WTC11 (cell line): ENCODE results near the gene ZC3H8. TPM values are rescaled to one million over a fixed set of nuclear protein-coding genes. Genes with fewer than 3 reads are reported as not detected.
"Not testable (repeated sequence)": the region's sequence is repeated elsewhere in the genome, so short reads cannot be mapped to it uniquely, and the experiment has no call there.

Source experiments
- ATAC-seq: fragments of 200-7000 bp; cut with Tn5 transposase; 2 replicates; pipeline ENCODE4 v1.10.0; 2021; ENCODE audit warnings: mild to moderate bottlenecking, moderate library complexity
- CTCF ChIA-PET: fragments of 300-600 bp; sonication (Branson Sonifier 250); formaldehyde crosslinking; loops from one replicate; lab custom pipeline; 2021; ENCODE audit warnings: antibody characterized with exemption; lab: Charles Lee
- POLR2A ChIA-PET: fragments of 350-600 bp; sonication (Branson Sonifier 250); formaldehyde crosslinking; loops from one replicate; lab custom pipeline; 2021; ENCODE audit warnings: antibody characterized with exemption; lab: Charles Lee
- DNase-seq: peaks from one replicate; pipeline ENCODE4 v3.0.0; 2021; ENCODE audit warnings: low spot score
- H3K27ac Mint-ChIP-seq: 2 replicates; pipeline ENCODE4 v1.8.0; 2021; ENCODE audit warnings: mixed read lengths
- H3K27me3 Mint-ChIP-seq: 2 replicates; pipeline ENCODE4 v1.8.0; 2021; ENCODE audit warnings: low read depth, mild to moderate bottlenecking, moderate library complexity, mixed read lengths
- H3K36me3 Mint-ChIP-seq: 2 replicates; pipeline ENCODE4 v1.8.0; 2021; ENCODE audit warnings: mixed read lengths
- H3K4me1 Mint-ChIP-seq: 2 replicates; pipeline ENCODE4 v1.8.0; 2022; ENCODE audit warnings: mixed read lengths
- H3K4me3 Mint-ChIP-seq: 2 replicates; pipeline ENCODE4 v1.8.0; 2021; ENCODE audit warnings: mild to moderate bottlenecking, moderate library complexity, mixed read lengths
- H3K9me3 Mint-ChIP-seq: 2 replicates; pipeline ENCODE4 v1.8.0; 2021; ENCODE audit warnings: mixed read lengths
- CBFB ChIP-seq: sonication (generic); formaldehyde crosslinking; IDR thresholded peaks from 2 replicates; pipeline ENCODE4 v1.8.1; 2022; ENCODE audit warnings: mild to moderate bottlenecking, low read depth, missing genetic modification reagents
- CREM ChIP-seq: sonication (generic); formaldehyde crosslinking; IDR thresholded peaks from 2 replicates; pipeline ENCODE4 v1.8.1; 2022; ENCODE audit warnings: mild to moderate bottlenecking, missing genetic modification reagents, moderate library complexity
- ELF4 ChIP-seq: sonication (generic); formaldehyde crosslinking; IDR thresholded peaks from 2 replicates; pipeline ENCODE4 v1.8.1; 2022; ENCODE audit warnings: low read depth, mild to moderate bottlenecking, moderate library complexity, missing genetic modification reagents
- FOXJ3 ChIP-seq: sonication (generic); formaldehyde crosslinking; IDR thresholded peaks from 2 replicates; pipeline ENCODE4 v1.9.0; 2021; ENCODE audit warnings: missing genetic modification reagents, mild to moderate bottlenecking, borderline replicate concordance
- FOXK1 ChIP-seq: sonication (generic); formaldehyde crosslinking; IDR thresholded peaks from 2 replicates; pipeline ENCODE4 v1.8.0; 2022; ENCODE audit warnings: mild to moderate bottlenecking, moderate library complexity, missing genetic modification reagents
- FOXP1 ChIP-seq: sonication (generic); formaldehyde crosslinking; IDR thresholded peaks from 2 replicates; pipeline ENCODE4 v1.8.0; 2022; ENCODE audit warnings: missing genetic modification reagents, mild to moderate bottlenecking, moderate library complexity, borderline replicate concordance
- GABPB1 ChIP-seq: sonication (generic); formaldehyde crosslinking; IDR thresholded peaks from 2 replicates; pipeline ENCODE4 v1.8.1; 2023; ENCODE audit warnings: mild to moderate bottlenecking, missing genetic modification reagents
- JUN ChIP-seq: sonication (generic); formaldehyde crosslinking; IDR thresholded peaks from 2 replicates; pipeline ENCODE4 v1.8.0; 2023; ENCODE audit warnings: mild to moderate bottlenecking, missing genetic modification reagents
- TEAD4 ChIP-seq: sonication (generic); formaldehyde crosslinking; IDR thresholded peaks from 2 replicates; pipeline ENCODE4 v1.8.0; 2022; ENCODE audit warnings: mild to moderate bottlenecking, missing genetic modification reagents
- TP53 ChIP-seq: sonication (generic); formaldehyde crosslinking; IDR thresholded peaks from 2 replicates; pipeline ENCODE4 v1.8.1; 2023; ENCODE audit warnings: mild to moderate bottlenecking, missing genetic modification reagents
- ZBTB21 ChIP-seq: sonication (generic); formaldehyde crosslinking; IDR thresholded peaks from 2 replicates; pipeline ENCODE4 v1.8.1; 2023; ENCODE audit warnings: mild to moderate bottlenecking, missing genetic modification reagents, borderline replicate concordance
- ZNF121 ChIP-seq: sonication (generic); formaldehyde crosslinking; IDR thresholded peaks from 2 replicates; pipeline ENCODE4 v1.8.0; 2023; ENCODE audit warnings: missing genetic modification reagents
- ZNF219 ChIP-seq: sonication (generic); formaldehyde crosslinking; IDR thresholded peaks from 2 replicates; pipeline ENCODE4 v1.8.0; 2023; ENCODE audit warnings: missing genetic modification reagents, mild to moderate bottlenecking, borderline replicate concordance
- ZNF232 ChIP-seq: sonication (generic); formaldehyde crosslinking; IDR thresholded peaks from 2 replicates; pipeline ENCODE4 v1.8.0; 2022; ENCODE audit warnings: mild to moderate bottlenecking, missing genetic modification reagents
- ZNF263 ChIP-seq: sonication (generic); formaldehyde crosslinking; IDR thresholded peaks from 2 replicates; pipeline ENCODE4 v1.8.1; 2022; ENCODE audit warnings: low read depth, mild to moderate bottlenecking, moderate library complexity, missing genetic modification reagents
- total RNA-seq: library from RNA; stranded (reverse); gene quantifications from 3 replicates; pipeline ENCODE4 v1.2.3, GENCODE V29; 2021
- TF ChIP-seq, protein P1 (sequence below): fragments of 250-450 bp; sonication (Bioruptor Pico); IDR thresholded peaks from 2 replicates; pipeline ENCODE4 v1.9.0; 2021; ENCODE audit warnings: mild to moderate bottlenecking
- TF ChIP-seq, protein P2 (sequence below): sonication (generic); formaldehyde crosslinking; IDR thresholded peaks from 2 replicates; pipeline ENCODE4 v1.8.1; 2023; ENCODE audit warnings: mild to moderate bottlenecking, missing genetic modification reagents, moderate library complexity
- TF ChIP-seq, protein P3 (sequence below): fragments of 250-450 bp; sonication (Bioruptor Pico); conservative IDR thresholded peaks from 2 replicates; pipeline ENCODE4 v1.9.0; 2021; ENCODE audit warnings: mild to moderate bottlenecking
- TF ChIP-seq, protein P4 (sequence below): fragments of 250-450 bp; sonication (Bioruptor Pico); IDR thresholded peaks from 2 replicates; pipeline ENCODE4 v1.9.0; 2021; ENCODE audit warnings: mild to moderate bottlenecking
- TF ChIP-seq, protein P5 (sequence below): sonication (generic); formaldehyde crosslinking; IDR thresholded peaks from 2 replicates; pipeline ENCODE4 v1.8.1; 2023; ENCODE audit warnings: mild to moderate bottlenecking, missing genetic modification reagents

ZC3H8 gene
- total RNA-seq, 1 experiment from 2014 or later = 5.7 TPM

DNA sequence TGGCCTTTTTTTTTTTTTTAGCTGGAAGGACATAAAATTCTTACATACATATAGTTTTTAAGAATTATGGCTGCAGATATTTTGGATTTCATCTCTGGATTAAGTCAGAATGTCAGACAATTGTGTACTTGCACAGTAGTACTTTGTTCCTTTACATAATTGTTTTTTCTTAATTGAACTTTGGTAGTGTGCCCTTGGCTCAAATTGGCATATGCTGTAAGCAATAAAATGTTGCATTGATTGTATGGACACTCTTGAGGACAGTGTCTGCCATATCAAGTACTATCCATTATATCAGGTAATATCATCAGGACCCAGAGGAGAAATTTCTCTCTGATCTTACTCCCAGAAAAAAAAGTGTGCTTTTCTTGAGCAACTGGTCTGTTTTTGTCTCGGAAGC is 35.8 kb upstream of the ZC3H8 start:
- Mint-ChIP-seq H3K27ac (no peak overlapping the region), H3K9me3 (no peaks in the 10 kb centered on the region), H3K27me3 (no peaks in the 10 kb centered on the region), H3K4me1 (no peaks in the 10 kb centered on the region), H3K4me3 (no peak overlapping the region)
- CTCF ChIA-PET = no interaction called here
- ATAC-seq = no peak
- POLR2A ChIA-PET = no interaction called here
- DNase-seq = no peak
- no peak for TF ChIP-seq ZNF219 (CRISPR knock-in tag)
- no peak for TF ChIP-seq FOXP1 (CRISPR knock-in tag)
- TF ChIP-seq FOXK1 (CRISPR knock-in tag) = no peak
- no peak for TF ChIP-seq CBFB (CRISPR knock-in tag)
- no peak for TF ChIP-seq ZBTB21 (CRISPR knock-in tag)
- TF ChIP-seq, protein P1, sequence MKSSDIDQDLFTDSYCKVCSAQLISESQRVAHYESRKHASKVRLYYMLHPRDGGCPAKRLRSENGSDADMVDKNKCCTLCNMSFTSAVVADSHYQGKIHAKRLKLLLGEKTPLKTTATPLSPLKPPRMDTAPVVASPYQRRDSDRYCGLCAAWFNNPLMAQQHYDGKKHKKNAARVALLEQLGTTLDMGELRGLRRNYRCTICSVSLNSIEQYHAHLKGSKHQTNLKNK (CRISPR knock-in tag) = no peak
- TF ChIP-seq GABPB1 = no peak
- TF ChIP-seq TP53 (CRISPR knock-in tag) = no peak
- TF ChIP-seq TEAD4 = no peak
- TF ChIP-seq, all 79 proteins: peak for 0
- no peaks in the 10 kb centered on the region for H3K36me3 Mint-ChIP-seq

DNA sequence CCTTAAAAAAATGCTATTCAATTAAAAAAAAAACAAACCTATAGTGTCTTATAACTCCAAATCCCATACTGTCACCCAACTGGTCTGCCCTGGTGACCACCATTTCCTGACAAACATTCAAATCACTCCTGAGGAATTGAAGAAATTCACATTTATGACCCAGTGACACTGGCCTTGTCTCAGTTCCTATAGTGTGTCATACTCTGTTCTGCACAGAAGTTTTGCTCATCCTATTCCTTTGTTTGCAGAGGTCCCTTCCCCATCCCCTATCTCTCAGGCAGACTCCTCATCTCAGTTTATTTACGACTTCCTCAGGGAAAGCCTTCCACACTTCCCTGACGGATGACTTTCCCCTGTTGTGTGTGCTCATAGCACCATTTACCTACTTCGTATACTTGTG is 35.2 kb upstream of the ZC3H8 start:
- ATAC-seq = no peak
- TF ChIP-seq, protein P2, sequence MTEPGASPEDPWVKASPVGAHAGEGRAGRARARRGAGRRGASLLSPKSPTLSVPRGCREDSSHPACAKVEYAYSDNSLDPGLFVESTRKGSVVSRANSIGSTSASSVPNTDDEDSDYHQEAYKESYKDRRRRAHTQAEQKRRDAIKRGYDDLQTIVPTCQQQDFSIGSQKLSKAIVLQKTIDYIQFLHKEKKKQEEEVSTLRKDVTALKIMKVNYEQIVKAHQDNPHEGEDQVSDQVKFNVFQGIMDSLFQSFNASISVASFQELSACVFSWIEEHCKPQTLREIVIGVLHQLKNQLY (CRISPR knock-in tag) = no peak
- TF ChIP-seq CREM (CRISPR knock-in tag) = no peak
- TF ChIP-seq ELF4 = no peak
- TF ChIP-seq, protein P3, sequence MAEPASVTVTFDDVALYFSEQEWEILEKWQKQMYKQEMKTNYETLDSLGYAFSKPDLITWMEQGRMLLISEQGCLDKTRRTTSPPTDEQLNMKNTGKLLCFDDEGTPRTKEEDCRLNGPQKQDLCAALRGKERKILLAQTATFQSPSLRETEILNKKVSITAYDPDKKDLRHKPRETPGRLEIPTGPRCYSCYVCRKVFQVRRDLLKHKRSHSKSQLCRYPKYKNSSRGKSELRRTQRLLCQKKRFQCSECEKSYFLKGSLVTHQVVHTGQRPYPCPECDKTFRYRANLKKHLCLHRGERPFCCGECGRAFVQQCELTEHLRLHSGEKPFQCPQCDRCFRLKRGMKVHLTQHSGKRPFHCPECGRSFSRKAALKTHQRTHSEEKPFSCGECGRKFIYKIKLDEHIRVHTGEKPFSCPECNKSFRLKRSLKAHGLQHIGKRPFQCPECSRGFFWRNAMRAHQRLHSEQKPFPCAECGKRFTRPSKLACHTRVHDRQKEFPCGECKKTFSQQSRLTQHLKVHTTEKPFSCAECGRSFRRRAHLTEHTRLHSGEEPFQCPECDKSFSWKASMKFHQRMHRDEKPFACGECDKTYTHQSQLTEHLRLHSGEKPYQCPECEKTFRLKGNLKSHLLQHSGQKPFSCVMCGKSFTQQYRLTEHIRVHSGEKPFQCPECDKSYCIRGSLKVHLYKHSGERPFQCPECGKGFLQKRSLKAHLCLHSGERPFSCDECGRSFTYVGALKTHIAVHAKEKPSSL = no peak
- TF ChIP-seq, protein P1 (CRISPR knock-in tag) = no peak
- TF ChIP-seq, protein P4, sequence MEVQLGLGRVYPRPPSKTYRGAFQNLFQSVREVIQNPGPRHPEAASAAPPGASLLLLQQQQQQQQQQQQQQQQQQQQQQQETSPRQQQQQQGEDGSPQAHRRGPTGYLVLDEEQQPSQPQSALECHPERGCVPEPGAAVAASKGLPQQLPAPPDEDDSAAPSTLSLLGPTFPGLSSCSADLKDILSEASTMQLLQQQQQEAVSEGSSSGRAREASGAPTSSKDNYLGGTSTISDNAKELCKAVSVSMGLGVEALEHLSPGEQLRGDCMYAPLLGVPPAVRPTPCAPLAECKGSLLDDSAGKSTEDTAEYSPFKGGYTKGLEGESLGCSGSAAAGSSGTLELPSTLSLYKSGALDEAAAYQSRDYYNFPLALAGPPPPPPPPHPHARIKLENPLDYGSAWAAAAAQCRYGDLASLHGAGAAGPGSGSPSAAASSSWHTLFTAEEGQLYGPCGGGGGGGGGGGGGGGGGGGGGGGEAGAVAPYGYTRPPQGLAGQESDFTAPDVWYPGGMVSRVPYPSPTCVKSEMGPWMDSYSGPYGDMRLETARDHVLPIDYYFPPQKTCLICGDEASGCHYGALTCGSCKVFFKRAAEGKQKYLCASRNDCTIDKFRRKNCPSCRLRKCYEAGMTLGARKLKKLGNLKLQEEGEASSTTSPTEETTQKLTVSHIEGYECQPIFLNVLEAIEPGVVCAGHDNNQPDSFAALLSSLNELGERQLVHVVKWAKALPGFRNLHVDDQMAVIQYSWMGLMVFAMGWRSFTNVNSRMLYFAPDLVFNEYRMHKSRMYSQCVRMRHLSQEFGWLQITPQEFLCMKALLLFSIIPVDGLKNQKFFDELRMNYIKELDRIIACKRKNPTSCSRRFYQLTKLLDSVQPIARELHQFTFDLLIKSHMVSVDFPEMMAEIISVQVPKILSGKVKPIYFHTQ (CRISPR knock-in tag) = no peak
- TF ChIP-seq JUN (CRISPR knock-in tag) = no peak
- TF ChIP-seq ZNF232 (CRISPR knock-in tag) = no peak
- TF ChIP-seq, protein P5, sequence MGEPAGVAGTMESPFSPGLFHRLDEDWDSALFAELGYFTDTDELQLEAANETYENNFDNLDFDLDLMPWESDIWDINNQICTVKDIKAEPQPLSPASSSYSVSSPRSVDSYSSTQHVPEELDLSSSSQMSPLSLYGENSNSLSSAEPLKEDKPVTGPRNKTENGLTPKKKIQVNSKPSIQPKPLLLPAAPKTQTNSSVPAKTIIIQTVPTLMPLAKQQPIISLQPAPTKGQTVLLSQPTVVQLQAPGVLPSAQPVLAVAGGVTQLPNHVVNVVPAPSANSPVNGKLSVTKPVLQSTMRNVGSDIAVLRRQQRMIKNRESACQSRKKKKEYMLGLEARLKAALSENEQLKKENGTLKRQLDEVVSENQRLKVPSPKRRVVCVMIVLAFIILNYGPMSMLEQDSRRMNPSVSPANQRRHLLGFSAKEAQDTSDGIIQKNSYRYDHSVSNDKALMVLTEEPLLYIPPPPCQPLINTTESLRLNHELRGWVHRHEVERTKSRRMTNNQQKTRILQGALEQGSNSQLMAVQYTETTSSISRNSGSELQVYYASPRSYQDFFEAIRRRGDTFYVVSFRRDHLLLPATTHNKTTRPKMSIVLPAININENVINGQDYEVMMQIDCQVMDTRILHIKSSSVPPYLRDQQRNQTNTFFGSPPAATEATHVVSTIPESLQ (CRISPR knock-in tag) = no peak
- TF ChIP-seq ZNF263 (CRISPR knock-in tag) = no peak
- TF ChIP-seq FOXJ3 (CRISPR knock-in tag) = no peak
- TF ChIP-seq ZNF121 (CRISPR knock-in tag) = no peak

DNA sequence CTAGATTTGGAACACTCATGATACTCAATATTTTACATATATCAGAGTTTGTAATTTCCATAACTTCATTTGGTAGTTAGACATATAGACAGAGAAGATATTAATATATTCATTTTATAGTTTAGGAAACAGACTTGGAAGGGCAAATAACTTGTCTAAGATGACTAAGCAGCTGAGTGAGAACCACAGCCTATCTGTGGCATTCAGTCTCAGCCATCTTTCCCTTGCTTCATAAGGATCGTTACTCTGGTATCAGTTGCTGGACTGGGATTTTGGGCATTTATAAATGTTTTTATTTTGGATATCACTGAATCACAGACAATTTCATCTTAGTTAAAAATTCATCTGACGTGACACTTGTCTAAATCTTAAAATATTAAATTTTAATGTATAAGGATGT is 28.7 kb upstream of the ZC3H8 start:
- POLR2A ChIA-PET, CTCF ChIA-PET, H3K9me3 Mint-ChIP-seq, H3K4me3 Mint-ChIP-seq, H3K27ac Mint-ChIP-seq, H3K4me1 Mint-ChIP-seq, DNase-seq, H3K27me3 Mint-ChIP-seq, H3K36me3 Mint-ChIP-seq, ATAC-seq: not testable (repeated sequence)

More for the DNA sequence above, 35.2 kb upstream of the ZC3H8 start:
- H3K4me1 Mint-ChIP-seq = no peaks in the 10 kb centered on the region
- ChIA-PET POLR2A (no interaction called here), CTCF (no interaction called here)
- no peak for DNase-seq
- H3K4me3 Mint-ChIP-seq = no peak overlapping the region
- H3K36me3 Mint-ChIP-seq = no peaks in the 10 kb centered on the region
- H3K27ac Mint-ChIP-seq = no peak overlapping the region
- no peaks in the 10 kb centered on the region for H3K9me3 Mint-ChIP-seq
- H3K27me3 Mint-ChIP-seq = no peaks in the 10 kb centered on the region

DNA sequence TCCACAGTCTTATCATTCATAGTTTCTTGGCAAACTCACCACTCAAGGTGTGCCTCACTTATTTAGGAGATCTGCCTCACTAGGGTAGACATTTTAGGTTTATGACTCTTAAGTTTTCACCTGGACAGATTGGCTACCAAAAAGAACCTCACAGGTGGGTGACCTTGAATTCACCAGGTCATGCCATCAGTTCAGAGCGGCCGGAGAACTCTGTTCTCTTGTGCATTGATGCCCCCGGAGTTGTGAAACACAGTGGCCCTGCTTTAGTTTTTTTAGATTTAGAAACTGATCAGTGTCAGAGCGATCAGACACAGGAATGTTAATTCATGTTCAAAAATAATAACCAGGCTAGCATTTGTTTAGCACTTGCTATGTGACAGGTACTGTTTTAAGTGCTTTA is 27.2 kb upstream of the ZC3H8 start:
- H3K4me3 Mint-ChIP-seq, H3K4me1 Mint-ChIP-seq, H3K36me3 Mint-ChIP-seq, DNase-seq, H3K9me3 Mint-ChIP-seq, H3K27ac Mint-ChIP-seq, H3K27me3 Mint-ChIP-seq, ATAC-seq, CTCF ChIA-PET, POLR2A ChIA-PET: not testable (repeated sequence)
